ENCODE data around the gene HDAC4.

The HDAC4 gene

GRCh38 chr2:239291475-239292350 is 109.1 kb downstream of the HDAC4 start:
- H3K9me2 ChIP-seq (replicated peaks; ENCODE audit: insufficient read depth, low read length): no peaks in the 10 kb centered on the region
- no peaks in the 10 kb centered on the region for H3K36me3 ChIP-seq (ENCODE audit: low read length)
- no peak overlapping the region for H3K9ac ChIP-seq (ENCODE audit: low read length)
- H3K27ac ChIP-seq (ENCODE audit: low read depth, low read length): no peak overlapping the region
- H2AFZ ChIP-seq (ENCODE audit: low read depth, low read length, severe bottlenecking): no peak overlapping the region
- H3K4me2 ChIP-seq (ENCODE audit: low read depth, low read length, poor library complexity, severe bottlenecking): no peak overlapping the region
- H3K79me2 ChIP-seq (ENCODE audit: insufficient read depth, low read length): no peaks in the 10 kb centered on the region
- TF ChIP-seq CTCF (IDR thresholded peaks at IDR 0.05; ENCODE audit: insufficient read depth, low read length, poor library complexity, severe bottlenecking) (no peak), EZH2phosphoT487 (conservative IDR thresholded peaks at IDR 0.05; ENCODE audit: low read length) (no peak)
- H4K20me1 ChIP-seq (ENCODE audit: low read depth, low read length): peaks cover 15% of the 10 kb centered on the region; the same call in 1 of the 2 replicates
- H3K4me3 ChIP-seq (ENCODE audit: insufficient read depth, low read length, poor library complexity, severe bottlenecking): no peak overlapping the region
- H3K27me3 ChIP-seq (ENCODE audit: low read length): no peaks in the 10 kb centered on the region
- no peaks in the 10 kb centered on the region for H3F3A ChIP-seq (ENCODE audit: insufficient read depth)
- no peaks in the 10 kb centered on the region for H3K9me3 ChIP-seq (ENCODE audit: insufficient read depth, low read length)

GRCh38 chr2:239290618-239291474 is 110.0 kb downstream of the HDAC4 start:
- Histone ChIP-seq H3K27me3 (ENCODE audit: low read length) (no peaks in the 10 kb centered on the region), H3K4me2 (ENCODE audit: low read depth, low read length, poor library complexity, severe bottlenecking) (no peak overlapping the region), H2AFZ (ENCODE audit: low read depth, low read length, severe bottlenecking) (no peak overlapping the region), H3K9ac (ENCODE audit: low read length) (no peak overlapping the region), H3K27ac (ENCODE audit: low read depth, low read length) (no peak overlapping the region), H3K36me3 (ENCODE audit: low read length) (no peaks in the 10 kb centered on the region), H3K9me2 (replicated peaks; ENCODE audit: insufficient read depth, low read length) (no peaks in the 10 kb centered on the region), H3K9me3 (ENCODE audit: insufficient read depth, low read length) (no peaks in the 10 kb centered on the region), H4K20me1 (ENCODE audit: low read depth, low read length) (peaks cover 8% of the 10 kb centered on the region; the same call in 1 of the 2 replicates), H3F3A (ENCODE audit: insufficient read depth) (no peaks in the 10 kb centered on the region), H3K4me3 (ENCODE audit: insufficient read depth, low read length, poor library complexity, severe bottlenecking) (no peak overlapping the region), H3K79me2 (ENCODE audit: insufficient read depth, low read length) (no peaks in the 10 kb centered on the region)
- TF ChIP-seq EZH2phosphoT487 (conservative IDR thresholded peaks at IDR 0.05; ENCODE audit: low read length) (no peak), CTCF (IDR thresholded peaks at IDR 0.05; ENCODE audit: insufficient read depth, low read length, poor library complexity, severe bottlenecking) (no peak)

- H4K20me1 ChIP-seq (ENCODE audit: low read depth, low read length): peaks cover 5% of the 10 kb centered on the region; the same call in 1 of the 2 replicates
- no peak overlapping the region for H2AFZ ChIP-seq (ENCODE audit: low read depth, low read length, severe bottlenecking)
- no peaks in the 10 kb centered on the region for H3F3A ChIP-seq (ENCODE audit: insufficient read depth)
- H3K79me2 ChIP-seq (ENCODE audit: insufficient read depth, low read length): no peaks in the 10 kb centered on the region
- H3K9me3 ChIP-seq (ENCODE audit: insufficient read depth, low read length): no peaks in the 10 kb centered on the region
- no peaks in the 10 kb centered on the region for H3K36me3 ChIP-seq (ENCODE audit: low read length)
- no peaks in the 10 kb centered on the region for H3K27me3 ChIP-seq (ENCODE audit: low read length)
- no peak overlapping the region for H3K4me3 ChIP-seq (ENCODE audit: insufficient read depth, low read length, poor library complexity, severe bottlenecking)
- H3K9ac ChIP-seq (ENCODE audit: low read length): no peak overlapping the region
- TF ChIP-seq EZH2phosphoT487 (conservative IDR thresholded peaks at IDR 0.05; ENCODE audit: low read length) (no peak), CTCF (IDR thresholded peaks at IDR 0.05; ENCODE audit: insufficient read depth, low read length, poor library complexity, severe bottlenecking) (no peak)
- H3K27ac ChIP-seq (ENCODE audit: low read depth, low read length): no peak overlapping the region
- no peak overlapping the region for H3K4me2 ChIP-seq (ENCODE audit: low read depth, low read length, poor library complexity, severe bottlenecking)
- H3K9me2 ChIP-seq (replicated peaks; ENCODE audit: insufficient read depth, low read length): no peaks in the 10 kb centered on the region
Measured at GRCh38 chr2:239289545-239289944, 111.3 kb downstream of the HDAC4 start.
